NCI-H187 treated with DMSO at 0.1 percent for 48 hours (cell line): ENCODE data around the gene CHAF1A.

Experiments
- DNase-seq: peaks from one replicate; lab custom pipeline; 2025; lab: John Stamatoyannopoulos, UW

Gene CHAF1A

GRCh38 chr19:4456476-4456842 lies 54.0 kb downstream of the CHAF1A start:
- no peak for DNase-seq

GRCh38 chr19:4456843-4457653 lies 54.6 kb downstream of the CHAF1A start:
- DNase-seq = no peak

DNA sequence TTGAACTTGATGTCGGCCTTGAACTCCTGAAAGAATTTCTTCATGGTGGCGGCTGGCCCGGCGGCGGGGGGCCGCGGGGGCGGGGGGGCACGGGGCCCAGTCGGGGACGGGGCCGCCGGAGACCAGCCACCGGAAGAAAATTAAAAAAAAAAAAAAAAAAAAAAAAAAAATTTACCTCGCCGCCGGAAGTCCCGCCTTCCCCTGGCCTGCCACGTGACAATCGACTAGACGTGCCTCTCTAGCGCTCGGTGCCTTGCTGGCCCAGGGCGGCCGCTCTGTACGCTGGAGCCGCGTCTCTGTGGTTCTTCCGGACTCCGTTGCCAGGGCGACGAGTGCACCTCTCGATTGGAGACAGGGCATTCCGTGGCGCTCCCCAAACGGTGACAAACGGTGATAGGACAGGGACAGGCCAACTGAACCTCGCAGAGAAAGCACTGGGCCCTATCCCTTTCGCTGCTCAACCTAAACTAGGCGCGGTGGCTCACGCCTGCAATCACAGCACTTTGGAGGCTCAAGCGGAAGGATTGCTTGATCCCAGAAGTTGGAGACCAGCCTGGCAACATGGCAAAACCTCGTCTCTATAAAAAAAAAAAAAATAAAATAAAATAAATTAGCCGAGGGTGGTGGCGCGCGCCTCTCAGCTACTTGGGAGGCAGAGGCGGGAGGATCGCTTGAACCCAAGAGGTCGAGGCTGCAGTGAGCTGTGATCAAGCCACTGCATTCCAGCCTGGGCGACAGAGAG lies 55.4 kb downstream of the CHAF1A start, which contains the start of gene UBXN6:
UBXN6 (minus strand) TSS at position 141 of the 742 bp plus-strand sequence; CDS start at position 44, 97 bp downstream.
- DNase-seq = peak; percentile 84

- DNase-seq = no peak
These were observed 62.6 kb downstream of the CHAF1A start for GRCh38 chr19:4464815-4465581.

DNA sequence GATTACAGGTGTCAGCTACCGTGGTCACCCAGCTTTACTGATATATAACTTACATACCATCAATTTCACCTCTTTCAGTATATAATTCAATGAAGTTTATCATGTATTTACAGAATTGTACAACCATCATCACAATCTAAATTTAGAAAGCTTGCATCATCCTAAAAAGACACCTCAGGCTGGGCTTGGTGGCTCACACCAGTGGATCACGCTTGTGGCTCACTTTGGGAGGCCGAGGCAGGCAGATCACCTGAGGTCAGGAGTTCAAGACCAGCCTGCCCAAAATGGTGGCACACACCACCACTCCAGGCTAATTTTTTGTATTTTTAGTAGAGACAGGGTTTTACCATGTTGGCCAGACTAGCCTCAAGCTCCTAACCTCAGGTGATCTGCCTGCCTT lies 65.4 kb downstream of the CHAF1A start:
- no peak for DNase-seq

GRCh38 chr19:4471403-4472173 lies 69.1 kb downstream of the CHAF1A start:
- peak; percentile 100 for DNase-seq

DNA sequence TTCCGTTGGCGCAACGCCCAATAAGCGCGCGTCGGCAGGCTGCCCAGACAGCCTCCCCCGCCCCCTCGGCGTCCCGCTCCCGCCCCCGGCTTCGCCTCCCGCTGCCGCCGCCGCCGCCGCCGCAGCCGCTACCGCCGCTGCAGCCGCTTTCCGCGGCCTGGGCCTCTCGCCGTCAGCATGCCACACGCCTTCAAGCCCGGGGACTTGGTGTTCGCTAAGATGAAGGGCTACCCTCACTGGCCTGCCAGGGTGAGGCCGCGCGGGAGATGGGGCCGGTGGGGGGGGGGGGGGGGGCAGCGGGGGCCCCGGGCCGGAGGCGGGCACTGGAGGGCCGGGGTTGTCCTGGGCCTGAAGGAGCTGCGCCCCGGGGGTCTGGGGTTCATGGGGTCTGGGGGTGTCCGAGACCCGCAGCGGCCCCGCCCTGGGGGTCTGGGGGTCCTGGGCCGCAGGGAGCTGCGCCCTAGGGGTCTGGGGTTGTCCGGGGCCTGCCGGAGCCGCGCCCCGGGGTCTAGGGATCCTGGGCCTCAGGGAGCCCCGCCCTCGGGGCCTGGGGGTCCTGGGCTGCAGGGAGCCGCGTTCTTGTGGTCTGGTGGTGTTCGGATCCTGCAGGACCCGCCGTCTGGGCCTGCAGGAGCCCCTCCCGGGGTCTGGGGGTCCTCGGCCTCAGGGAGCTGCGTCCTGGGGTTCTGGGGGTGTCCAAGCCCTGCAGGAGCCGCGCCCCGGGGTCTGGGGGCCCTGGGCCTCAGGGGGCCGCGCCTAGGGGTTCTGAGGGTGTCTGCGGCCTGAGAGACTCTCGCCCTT lies 69.9 kb downstream of the CHAF1A start, which contains the start of gene HDGFL2:
HDGFL2 (plus strand) TSS at position 124 of the 801 bp plus-strand sequence; CDS start at position 178, 54 bp downstream.
- no peak for DNase-seq

GRCh38 chr19:4473011-4473762 lies 70.7 kb downstream of the CHAF1A start:
- DNase-seq = no peak

- no peak for DNase-seq
These were observed 71.5 kb downstream of the CHAF1A start for GRCh38 chr19:4473763-4474513.

- DNase-seq = no peak
These were observed 72.1 kb downstream of the CHAF1A start for GRCh38 chr19:4474514-4475022.

GRCh38 chr19:4477034-4477801 lies 74.8 kb downstream of the CHAF1A start:
- no peak for DNase-seq

GRCh38 chr19:4482721-4483364 lies 80.4 kb downstream of the CHAF1A start:
- DNase-seq = no peak

DNA sequence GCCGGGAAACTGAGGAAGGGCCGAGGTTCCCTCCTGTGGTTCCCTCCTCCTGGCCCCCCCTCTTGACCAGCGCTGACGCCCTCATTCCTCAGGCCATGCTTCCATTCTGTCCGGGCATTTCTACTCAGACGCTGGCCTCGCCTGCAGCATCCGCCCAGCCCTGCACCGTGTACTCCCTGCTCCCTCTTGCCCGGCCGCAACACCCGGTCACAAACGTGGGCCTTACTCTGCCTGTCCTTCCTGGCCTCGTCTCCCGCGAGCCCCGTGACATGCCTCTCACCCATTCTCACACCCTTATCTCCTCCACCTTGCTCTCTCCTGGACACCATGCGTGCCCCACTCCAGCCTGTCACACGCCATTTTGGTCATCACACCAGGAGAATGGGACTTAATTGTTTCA lies 80.9 kb downstream of the CHAF1A start:
- DNase-seq = no peak

DNA sequence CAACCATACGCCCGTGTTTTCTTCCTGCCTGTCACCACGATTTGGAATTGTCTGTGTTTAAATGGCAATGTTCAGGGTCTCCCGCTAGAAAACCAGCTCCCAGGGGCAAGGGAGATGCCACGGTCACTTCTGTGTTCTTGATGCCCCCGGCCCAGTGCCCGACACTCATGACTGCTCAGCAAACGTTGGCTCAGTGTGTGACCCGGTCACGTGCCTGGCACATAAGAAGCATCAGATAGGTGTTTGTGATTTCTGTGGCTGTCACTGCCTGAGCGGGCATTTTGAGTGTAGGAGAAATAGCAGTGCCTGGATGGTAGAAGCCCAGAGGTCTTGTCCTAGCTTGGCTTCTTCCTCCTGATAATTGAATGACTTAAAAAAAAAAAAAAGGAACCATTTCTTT lies 85.1 kb downstream of the CHAF1A start:
- no peak for DNase-seq

- no peak for DNase-seq
These were observed 86.1 kb downstream of the CHAF1A start for GRCh38 chr19:4488496-4488895.

DNA sequence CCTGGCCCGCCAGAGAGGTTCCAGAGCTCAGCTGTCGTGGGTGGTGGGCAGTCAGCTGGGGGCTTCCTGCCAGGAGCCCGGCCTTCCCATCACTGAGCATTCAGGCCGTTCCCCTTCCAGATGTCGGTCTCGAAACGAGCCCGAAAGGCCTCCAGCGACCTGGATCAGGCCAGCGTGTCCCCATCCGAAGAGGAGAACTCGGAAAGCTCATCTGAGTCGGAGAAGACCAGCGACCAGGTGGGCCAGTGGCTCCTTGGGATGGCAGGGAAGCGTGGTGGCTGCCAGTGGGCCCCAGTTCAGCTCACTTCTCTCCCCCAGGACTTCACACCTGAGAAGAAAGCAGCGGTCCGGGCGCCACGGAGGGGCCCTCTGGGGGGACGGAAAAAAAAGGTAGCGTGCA lies 89.0 kb downstream of the CHAF1A start:
- no peak for DNase-seq

GRCh38 chr19:4492337-4493103 lies 90.1 kb downstream of the CHAF1A start:
- no peak for DNase-seq
